ENCODE measurements around the gene SUGP1.

SUGP1 gene

GRCh38 chr19:19227217-19227616 is 93.1 kb downstream of the SUGP1 start:
- DNase-seq (ENCODE audit: low read depth): no peak

- DNase-seq (ENCODE audit: low read depth): no peak
Observed at GRCh38 chr19:19226663-19227062, 93.6 kb downstream of the SUGP1 start.

- DNase-seq (ENCODE audit: low read depth): no peak
Observed at GRCh38 chr19:19226204-19226603, 94.1 kb downstream of the SUGP1 start.

Measured in CMK (cell line).